Kidney (tissue), 14 donors: Measurements from ENCODE around the gene RBMS3. TPM values are rescaled to one million over a fixed set of nuclear protein-coding genes. Genes with fewer than 3 reads are reported as not detected.

Experiments used
- DNase-seq, 5 donors: peaks; one replicate each; pipeline ENCODE4 v3.0.0-alpha.2; 2013 to 2020
- FAIRE-seq: peaks from 2 replicates; lab custom pipeline; 2012; peaks lifted over from hg19 to GRCh38; lab: Jason Lieb, UNC
- H3K27ac ChIP-seq, 2 donors: one replicate each; pipeline ENCODE4 v1.7.0; 2013; ENCODE audit warnings: low read depth in 2 of 2, low read length in 2 of 2, inconsistent platforms in 1 of 2
- H3K27me3 ChIP-seq: one replicate; pipeline ENCODE4 v1.7.1; 2013; ENCODE audit warnings: low read length, inconsistent platforms; ENCODE audit not compliant: control insufficient read depth, insufficient read depth
- H3K36me3 ChIP-seq, 3 donors: one replicate each; pipeline versions ENCODE4 v1.7.0 to v1.7.1; 2013; ENCODE audit warnings: low read length in 3 of 3, control low read depth in 1 of 3, inconsistent platforms in 1 of 3; ENCODE audit not compliant: insufficient read depth in 3 of 3, control insufficient read depth in 2 of 3
- H3K4me1 ChIP-seq, 3 donors: one replicate each; pipeline versions ENCODE4 v1.7.0 to v1.7.1; 2013; ENCODE audit warnings: low read length in 3 of 3, inconsistent platforms in 1 of 3, low read depth in 1 of 3; ENCODE audit not compliant: control insufficient read depth in 2 of 3, insufficient read depth in 2 of 3
- H3K4me3 ChIP-seq, 3 donors: one replicate each; pipeline versions ENCODE4 v1.7.0 to v1.8.1; 2013; ENCODE audit warnings: low read length in 3 of 3, control low read depth in 1 of 3, inconsistent platforms in 1 of 3
- H3K9ac ChIP-seq, 3 donors: one replicate each; pipeline versions ENCODE4 v1.7.0 to v1.7.1; 2013; ENCODE audit warnings: low read length in 3 of 3, control low read depth in 1 of 3, inconsistent platforms in 1 of 3
- H3K9me3 ChIP-seq, 3 donors: one replicate each; pipeline versions ENCODE4 v1.7.0 to v1.7.1; 2013; ENCODE audit warnings: low read length in 3 of 3, control low read depth in 1 of 3, inconsistent platforms in 1 of 3; ENCODE audit not compliant: control insufficient read depth in 2 of 3, insufficient read depth in 1 of 3
- intact Hi-C: fragments of 100-400 bp; cut with DNase I; formaldehyde crosslinking; loops from one replicate; pipeline ENCODE4 v1.11.1; 2022
- polyA plus RNA-seq: library from polyadenylated mRNA; stranded (reverse); fragments of 350-450 nt; fragmentation: Illumina TruSeq; extraction: RNeasy Lipid Tissue Mini Kit (QIAGEN cat#74804); gene quantifications from one replicate; pipeline ENCODE4 v1.2.3, GENCODE V29; 2014; ENCODE audit warnings: low read depth, low replicate concordance; ENCODE audit not compliant: insufficient read depth
- total RNA-seq: library from RNA; stranded (reverse); fragmentation: NEBNext Ultra II Directional; extraction: Animal tissue kit (Norgen Biotek cat#: 25700); gene quantifications from one replicate; pipeline ENCODE4 v1.2.1, GENCODE V29; 2021
- TF ChIP-seq, protein P1 (sequence below): IDR thresholded peaks from 3 replicates; pipeline ENCODE4 v1.5.1; 2012; ENCODE audit warnings: mild to moderate bottlenecking, moderate library complexity, borderline replicate concordance; ENCODE audit not compliant: insufficient read depth; ENCODE audit errors: extremely low read depth
- donor health status: control.
- donor health status: control.
- donor health status: control.
- donor health status: control.
- donor health status: control.
- donor health status: DM: yes; HTN: yes; CAD: no.
- donor health status: Normal renal cell carcinoma (clear cell type).

The RBMS3 gene
- total and polyA plus RNA-seq, 2 donors from 2014 or later: 3.2 to 48.8 TPM

DNA sequence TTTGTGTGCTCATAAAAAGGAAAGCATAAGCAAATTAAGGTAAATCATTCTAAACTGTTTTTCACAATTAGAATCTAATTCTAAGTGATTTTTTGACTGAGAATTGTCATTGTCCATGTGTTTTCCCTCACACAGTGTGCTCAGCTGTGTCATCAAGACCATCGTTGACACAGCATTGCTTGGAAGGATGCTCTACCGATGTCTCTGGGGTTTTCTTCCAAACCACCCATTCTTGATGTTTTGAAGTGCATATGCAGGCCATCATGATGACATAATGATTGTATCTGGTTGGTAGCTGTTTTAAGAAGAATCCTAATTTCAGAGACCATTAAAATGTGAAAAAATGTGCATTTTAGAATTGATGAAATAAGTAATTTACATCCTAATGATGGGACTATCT, 347.9 kb downstream of the RBMS3 start:
- Histone ChIP-seq H3K4me3 (no peak overlapping the region), H3K36me3 (no peaks in the 10 kb centered on the region), H3K27me3 (no peaks in the 10 kb centered on the region), H3K9me3 (no peaks in the 10 kb centered on the region), H3K9ac (no peak overlapping the region), H3K4me1 (no peaks in the 10 kb centered on the region), H3K27ac (no peak overlapping the region)
- DNase-seq (no peak), FAIRE-seq (no peak)
- intact Hi-C loops: no loop called here
- TF ChIP-seq, protein P1, sequence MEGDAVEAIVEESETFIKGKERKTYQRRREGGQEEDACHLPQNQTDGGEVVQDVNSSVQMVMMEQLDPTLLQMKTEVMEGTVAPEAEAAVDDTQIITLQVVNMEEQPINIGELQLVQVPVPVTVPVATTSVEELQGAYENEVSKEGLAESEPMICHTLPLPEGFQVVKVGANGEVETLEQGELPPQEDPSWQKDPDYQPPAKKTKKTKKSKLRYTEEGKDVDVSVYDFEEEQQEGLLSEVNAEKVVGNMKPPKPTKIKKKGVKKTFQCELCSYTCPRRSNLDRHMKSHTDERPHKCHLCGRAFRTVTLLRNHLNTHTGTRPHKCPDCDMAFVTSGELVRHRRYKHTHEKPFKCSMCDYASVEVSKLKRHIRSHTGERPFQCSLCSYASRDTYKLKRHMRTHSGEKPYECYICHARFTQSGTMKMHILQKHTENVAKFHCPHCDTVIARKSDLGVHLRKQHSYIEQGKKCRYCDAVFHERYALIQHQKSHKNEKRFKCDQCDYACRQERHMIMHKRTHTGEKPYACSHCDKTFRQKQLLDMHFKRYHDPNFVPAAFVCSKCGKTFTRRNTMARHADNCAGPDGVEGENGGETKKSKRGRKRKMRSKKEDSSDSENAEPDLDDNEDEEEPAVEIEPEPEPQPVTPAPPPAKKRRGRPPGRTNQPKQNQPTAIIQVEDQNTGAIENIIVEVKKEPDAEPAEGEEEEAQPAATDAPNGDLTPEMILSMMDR: no peak

DNA sequence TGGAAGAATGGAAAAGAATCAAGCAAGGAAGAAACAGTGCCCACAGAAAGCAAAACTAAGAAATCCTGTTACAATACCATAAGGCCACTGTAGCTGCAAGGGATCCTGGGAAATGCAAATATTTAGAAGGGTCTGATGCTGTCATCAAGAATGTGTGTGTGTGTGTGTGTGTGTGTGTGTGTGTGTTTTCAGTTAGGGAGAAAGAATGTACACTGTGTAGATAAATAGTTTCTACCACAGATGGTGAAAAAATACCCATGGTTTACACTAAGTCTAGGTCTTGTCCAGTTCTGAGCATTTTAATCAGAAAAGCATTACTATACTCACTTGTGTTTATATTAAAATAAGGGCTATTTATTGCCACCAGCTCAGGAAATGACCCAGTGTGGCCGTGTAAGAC, 355.0 kb downstream of the RBMS3 start:
- TF ChIP-seq, protein P1: no peak
- Histone ChIP-seq H3K36me3 (no peaks in the 10 kb centered on the region), H3K4me3 (no peak overlapping the region), H3K9ac (no peak overlapping the region), H3K9me3 (no peaks in the 10 kb centered on the region), H3K27me3 (no peaks in the 10 kb centered on the region), H3K27ac (no peak overlapping the region), H3K4me1 (peaks cover 0 to 2% (median 0%) of the 10 kb centered on the region in 3 donors)
- intact Hi-C loops: no loop called here
- DNase-seq (no peak), FAIRE-seq (no peak)

DNA sequence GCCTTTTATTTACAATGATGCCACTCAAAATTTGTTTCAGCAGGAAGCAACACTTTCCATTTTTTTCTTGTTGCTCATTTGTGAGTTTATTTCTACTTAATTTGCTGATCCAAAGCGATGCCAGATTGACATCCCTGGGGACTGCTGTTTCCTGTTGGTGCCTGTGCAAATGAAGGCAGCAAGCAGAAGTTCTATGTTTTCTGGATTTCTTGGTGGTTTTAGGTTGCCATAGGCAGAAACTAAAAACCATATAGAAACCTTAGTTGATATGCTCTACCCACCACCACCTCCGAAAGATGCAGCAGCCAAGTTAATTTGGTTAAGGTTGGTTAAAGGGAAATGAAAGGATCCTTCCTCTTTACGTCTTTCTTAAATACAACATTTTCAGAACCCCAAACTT, 356.2 kb downstream of the RBMS3 start:
- DNase-seq: no peak
- no peaks in the 10 kb centered on the region for H3K27me3 ChIP-seq
- FAIRE-seq: no peak
- H3K4me3 ChIP-seq: no peak overlapping the region
- no peak overlapping the region for H3K27ac ChIP-seq
- peaks cover 0 to 2% (median 0%) of the 10 kb centered on the region in 3 donors for H3K4me1 ChIP-seq
- no peak overlapping the region for H3K9ac ChIP-seq
- TF ChIP-seq, protein P1: no peak
- H3K36me3 ChIP-seq: no peaks in the 10 kb centered on the region
- H3K9me3 ChIP-seq: no peaks in the 10 kb centered on the region
- intact Hi-C loops: no loop called here
